Activated CD8-positive, alpha-beta memory T cell treated with anti-CD3 and anti-CD28 coated beads for 36 hours (primary cell): Measurements from ENCODE around the gene RIMKLB. TPM values are rescaled to one million over a fixed set of nuclear protein-coding genes. Genes with fewer than 3 reads are reported as not detected.

Source experiments
- CTCF ChIA-PET: fragments of 350-600 bp; sonication (Branson Sonifier 250); formaldehyde crosslinking; loops from one replicate; lab custom pipeline; 2021; ENCODE audit warnings: antibody characterized with exemption; lab: Charles Lee
- POLR2A ChIA-PET: fragments of 350-600 bp; sonication (Branson Sonifier 250); formaldehyde crosslinking; loops from one replicate; lab custom pipeline; 2021; ENCODE audit warnings: antibody characterized with exemption; lab: Charles Lee
- total RNA-seq, 2 experiments: library from RNA; stranded (reverse); gene quantifications; one replicate each; pipeline ENCODE4 v1.2.3, GENCODE V29; 2021

The RIMKLB gene
- total RNA-seq, 2 experiments from 2014 or later: 4.4 to 4.9 TPM

DNA sequence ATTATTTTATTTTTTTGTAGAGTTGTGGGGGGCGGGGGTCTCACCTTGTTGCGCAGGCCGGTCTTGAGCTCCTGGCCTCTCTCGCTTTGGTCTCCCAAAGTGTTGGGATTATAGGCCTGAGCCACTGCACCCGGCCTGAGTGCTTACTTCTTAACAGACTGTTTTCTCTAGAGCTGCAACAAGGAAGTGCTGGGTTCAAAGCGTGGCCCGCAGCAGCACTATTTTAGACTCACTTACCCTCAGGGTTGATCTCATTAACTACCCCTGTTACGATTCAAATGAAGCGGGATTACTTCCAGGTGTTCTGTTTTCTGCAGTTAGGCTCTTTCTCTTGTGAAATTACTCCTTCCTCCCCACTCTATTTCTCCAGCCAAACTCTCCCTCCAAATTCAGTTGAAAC is 133.3 kb downstream of the RIMKLB start:
- ChIA-PET POLR2A (no interaction called here), CTCF (no interaction called here)

DNA sequence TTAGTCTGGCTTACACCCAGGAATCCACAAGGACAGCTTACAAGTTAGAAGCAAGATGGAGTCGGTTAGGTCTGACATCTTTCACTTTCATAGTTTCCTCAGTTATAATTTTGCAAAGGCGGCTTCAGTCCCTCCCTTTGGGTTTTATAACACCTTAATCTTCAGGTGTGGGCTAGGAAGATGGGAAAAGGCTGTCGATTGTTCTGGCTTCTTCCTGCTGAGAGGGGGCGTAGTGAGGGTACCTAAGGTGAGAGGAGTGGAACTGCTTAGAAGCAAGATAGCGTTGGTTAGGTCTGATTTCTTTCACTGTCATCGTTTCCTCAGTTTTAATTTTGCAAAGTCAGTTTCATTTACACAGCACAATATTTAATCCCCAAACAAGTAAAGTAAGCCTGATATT is 134.7 kb downstream of the RIMKLB start:
- POLR2A ChIA-PET: no interaction called here
- CTCF ChIA-PET: no interaction called here

Other genes starting within 250 kb of the RIMKLB start
- gene CLEC6A, start 242.0 kb upstream of the RIMKLB start, total RNA-seq: not detected
- not detected for gene CLEC4D, start 184.5 kb upstream of the RIMKLB start, total RNA-seq
- not detected for gene CLEC4E, start 157.1 kb upstream of the RIMKLB start, total RNA-seq
- gene AICDA, start 85.1 kb upstream of the RIMKLB start, total RNA-seq: not detected
- gene MFAP5, start 35.2 kb upstream of the RIMKLB start, total RNA-seq: not detected
- not detected for gene A2ML1, start 124.6 kb downstream of the RIMKLB start, total RNA-seq
- gene PHC1, start 216.5 kb downstream of the RIMKLB start, total RNA-seq: 10 to 100 TPM; 14.6 to 17.7 TPM